Nephron progenitor cell (in vitro differentiated cells): ENCODE data around the gene LPCAT2.

Experiments
- DNase-seq: peaks from one replicate; pipeline ENCODE4 v3.0.0; 2021
- H3K27ac Mint-ChIP-seq: 2 replicates; pipeline ENCODE4 v1.8.0; 2021; ENCODE audit warnings: mild to moderate bottlenecking, moderate library complexity, mixed read lengths
- H3K27me3 Mint-ChIP-seq: 2 replicates; pipeline ENCODE4 v1.8.0; 2021; ENCODE audit warnings: mild to moderate bottlenecking, low read depth, mixed read lengths; ENCODE audit not compliant: poor library complexity
- H3K36me3 Mint-ChIP-seq: 2 replicates; pipeline ENCODE4 v1.8.0; 2021; ENCODE audit warnings: low read depth, mixed read lengths
- H3K4me1 Mint-ChIP-seq: 2 replicates; pipeline ENCODE4 v1.8.0; 2021; ENCODE audit warnings: mixed read lengths
- H3K4me3 Mint-ChIP-seq: 2 replicates; pipeline ENCODE4 v1.8.0; 2021; ENCODE audit warnings: mild to moderate bottlenecking, moderate library complexity, mixed read lengths
- H3K9me3 Mint-ChIP-seq: 2 replicates; pipeline ENCODE4 v1.8.0; 2021; ENCODE audit warnings: mild to moderate bottlenecking, moderate library complexity, mixed read lengths
- TF ChIP-seq, protein P1 (sequence below): fragments of 200-600 bp; sonication (generic); IDR thresholded peaks from 2 replicates; pipeline ENCODE4 v1.5.0; 2021; ENCODE audit warnings: antibody characterized with exemption

LPCAT2 gene

GRCh38 chr16:55478827-55479429, 29.9 kb upstream of the LPCAT2 start, which contains the start of gene MMP2:
Gene MMP2 (plus strand): TSS chr16:55479198. CDS start chr16:55479480, 282 bp downstream.
- Mint-ChIP-seq H3K27ac (peak within 1 kb of the TSS; percentile 33), H3K36me3 (peaks cover 13% of the 10 kb centered on the region), H3K4me1 (peaks cover 60% of the 10 kb centered on the region), H3K4me3 (peak within 1 kb of the TSS; percentile 97), H3K9me3 (no peaks in the 10 kb centered on the region), H3K27me3 (peaks cover 18% of the 10 kb centered on the region)
- peak; percentile 74 for DNase-seq
- TF ChIP-seq, protein P1, sequence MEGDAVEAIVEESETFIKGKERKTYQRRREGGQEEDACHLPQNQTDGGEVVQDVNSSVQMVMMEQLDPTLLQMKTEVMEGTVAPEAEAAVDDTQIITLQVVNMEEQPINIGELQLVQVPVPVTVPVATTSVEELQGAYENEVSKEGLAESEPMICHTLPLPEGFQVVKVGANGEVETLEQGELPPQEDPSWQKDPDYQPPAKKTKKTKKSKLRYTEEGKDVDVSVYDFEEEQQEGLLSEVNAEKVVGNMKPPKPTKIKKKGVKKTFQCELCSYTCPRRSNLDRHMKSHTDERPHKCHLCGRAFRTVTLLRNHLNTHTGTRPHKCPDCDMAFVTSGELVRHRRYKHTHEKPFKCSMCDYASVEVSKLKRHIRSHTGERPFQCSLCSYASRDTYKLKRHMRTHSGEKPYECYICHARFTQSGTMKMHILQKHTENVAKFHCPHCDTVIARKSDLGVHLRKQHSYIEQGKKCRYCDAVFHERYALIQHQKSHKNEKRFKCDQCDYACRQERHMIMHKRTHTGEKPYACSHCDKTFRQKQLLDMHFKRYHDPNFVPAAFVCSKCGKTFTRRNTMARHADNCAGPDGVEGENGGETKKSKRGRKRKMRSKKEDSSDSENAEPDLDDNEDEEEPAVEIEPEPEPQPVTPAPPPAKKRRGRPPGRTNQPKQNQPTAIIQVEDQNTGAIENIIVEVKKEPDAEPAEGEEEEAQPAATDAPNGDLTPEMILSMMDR: no peak

DNA sequence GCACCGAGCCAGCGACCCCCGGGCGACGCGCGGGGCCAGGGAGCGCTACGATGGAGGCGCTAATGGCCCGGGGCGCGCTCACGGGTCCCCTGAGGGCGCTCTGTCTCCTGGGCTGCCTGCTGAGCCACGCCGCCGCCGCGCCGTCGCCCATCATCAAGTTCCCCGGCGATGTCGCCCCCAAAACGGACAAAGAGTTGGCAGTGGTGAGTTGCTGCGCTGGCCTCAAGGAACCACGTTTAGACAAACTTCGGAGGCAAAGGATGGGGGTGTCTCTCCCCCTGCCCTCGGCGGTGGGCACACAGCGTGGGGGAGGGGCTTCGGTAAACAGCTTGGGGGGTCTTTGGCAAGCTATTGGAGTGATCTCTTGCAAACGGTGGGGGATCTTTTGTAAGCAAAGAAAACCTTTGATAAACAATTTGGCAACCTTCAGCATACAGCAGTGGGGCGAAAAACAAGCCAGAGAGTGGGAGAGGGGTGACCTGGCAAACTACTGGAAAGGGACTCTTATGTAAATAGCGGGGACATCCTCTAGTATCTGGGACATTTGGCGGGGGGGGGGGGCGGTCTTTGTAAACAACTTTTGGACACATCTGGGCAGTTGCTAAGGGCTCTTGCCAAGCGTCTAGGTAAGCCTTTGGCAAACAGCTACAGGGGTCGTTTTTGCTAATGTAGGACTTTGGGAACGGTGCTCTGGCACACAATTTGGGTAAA, 29.3 kb upstream of the LPCAT2 start:
- no peaks in the 10 kb centered on the region for H3K9me3 Mint-ChIP-seq
- peak overlapping the region; percentile 97 for H3K4me3 Mint-ChIP-seq
- peak overlapping the region; percentile 33 for H3K27ac Mint-ChIP-seq
- H3K36me3 Mint-ChIP-seq: peaks cover 17% of the 10 kb centered on the region
- peaks cover 55% of the 10 kb centered on the region for H3K4me1 Mint-ChIP-seq
- TF ChIP-seq, protein P1: no peak
- H3K27me3 Mint-ChIP-seq: peaks cover 18% of the 10 kb centered on the region
- no peak for DNase-seq

GRCh38 chr16:55480228-55480655, 28.6 kb upstream of the LPCAT2 start:
- peak; percentile 68 for DNase-seq
- Mint-ChIP-seq H3K36me3 (peaks cover 23% of the 10 kb centered on the region), H3K4me3 (peak overlapping the region; percentile 97), H3K27me3 (peaks cover 18% of the 10 kb centered on the region), H3K27ac (no peak overlapping the region), H3K9me3 (no peaks in the 10 kb centered on the region), H3K4me1 (peaks cover 52% of the 10 kb centered on the region)
- TF ChIP-seq, protein P1: no peak

- Mint-ChIP-seq H3K4me3 (peak overlapping the region; percentile 97), H3K9me3 (no peaks in the 10 kb centered on the region), H3K4me1 (peaks cover 44% of the 10 kb centered on the region), H3K36me3 (peaks cover 29% of the 10 kb centered on the region), H3K27me3 (peaks cover 18% of the 10 kb centered on the region), H3K27ac (no peak overlapping the region)
- TF ChIP-seq, protein P1: no peak
- DNase-seq: no peak
Observed at GRCh38 chr16:55481023-55481422, 27.8 kb upstream of the LPCAT2 start.

DNA sequence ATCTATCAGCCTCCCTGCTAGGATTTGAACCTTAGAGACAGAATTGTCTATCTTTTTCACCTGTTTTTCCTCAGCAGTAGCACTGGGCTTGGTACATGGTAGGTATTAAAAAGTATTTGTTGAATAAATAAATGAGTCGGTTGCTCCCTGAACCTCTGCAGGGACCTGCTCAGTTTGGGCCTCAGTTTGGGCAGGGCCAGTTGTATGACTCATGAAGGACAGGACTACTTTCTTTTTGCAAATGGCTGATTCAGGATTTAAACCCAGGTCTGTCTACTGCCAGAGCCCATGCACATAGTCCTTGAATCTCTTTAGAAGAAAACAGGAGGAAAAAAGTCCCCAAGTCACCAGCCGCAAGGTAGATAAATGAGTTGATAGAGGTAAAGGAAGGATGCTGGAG, 26.8 kb upstream of the LPCAT2 start:
- Mint-ChIP-seq H3K27ac (no peak overlapping the region), H3K27me3 (peaks cover 11% of the 10 kb centered on the region), H3K4me3 (no peak overlapping the region), H3K36me3 (peaks cover 39% of the 10 kb centered on the region), H3K9me3 (no peaks in the 10 kb centered on the region), H3K4me1 (peaks cover 36% of the 10 kb centered on the region)
- no peak for DNase-seq
- TF ChIP-seq, protein P1: no peak
